SK-N-MC (cell line): ENCODE results near the gene DNMT3L.

Experiments used
- DNase-seq: peaks from one replicate; pipeline ENCODE4 v3.0.0-alpha.2; 2011; ENCODE audit warnings: low read depth, low spot score
- H3K27ac ChIP-seq: fragments of 200-600 bp; sonication (generic); 2 replicates; pipeline ENCODE4 v1.5.1; 2016; ENCODE audit warnings: mixed run types
- H3K36me3 ChIP-seq: fragments of 200-600 bp; sonication (generic); 2 replicates; pipeline ENCODE4 v1.6.1; 2017; ENCODE audit warnings: antibody characterized with exemption, low read length, mixed read lengths; ENCODE audit not compliant: insufficient read depth
- H3K4me3 ChIP-seq: fragments of 200-600 bp; sonication (generic); 2 replicates; pipeline ENCODE4 v1.5.1; 2016
- H3K9ac ChIP-seq: fragments of 200-600 bp; sonication (generic); 2 replicates; pipeline ENCODE4 v1.8.0; 2017; ENCODE audit warnings: mixed run types, mixed read lengths; ENCODE audit not compliant: insufficient read length
- H3K9me3 ChIP-seq: fragments of 200-600 bp; sonication (generic); 2 replicates; pipeline ENCODE4 v1.6.1; 2017; ENCODE audit warnings: low read depth, mild to moderate bottlenecking, antibody characterized with exemption, low read length, moderate library complexity, mixed read lengths
- EZH2 ChIP-seq: fragments of 200-600 bp; sonication (generic); IDR thresholded peaks from one replicate; pipeline ENCODE4 v1.6.1; 2017; ENCODE audit warnings: antibody characterized with exemption
- FOXP2 ChIP-seq: optimal IDR thresholded peaks from 2 replicates; pipeline ENCODE3; 2011; ENCODE audit warnings: mild to moderate bottlenecking, moderate library complexity; ENCODE audit not compliant: insufficient read depth; ENCODE audit errors: extremely low read length, control extremely low read depth
- POLR2AphosphoS5 ChIP-seq: IDR thresholded peaks from 2 replicates; pipeline ENCODE4 v1.6.1; 2012; ENCODE audit warnings: mild to moderate bottlenecking, low read depth, low read length, borderline replicate concordance

The DNMT3L gene

GRCh38 chr21:44291078-44291935 lies 29.6 kb upstream of the DNMT3L start:
- TF ChIP-seq POLR2AphosphoS5 (no peak), EZH2 (no peak), FOXP2 (no peak)
- no peak overlapping the region for H3K4me3 ChIP-seq
- DNase-seq, result no peak
- no peaks in the 10 kb centered on the region for H3K9me3 ChIP-seq
- no peak overlapping the region for H3K27ac ChIP-seq
- no peak overlapping the region for H3K9ac ChIP-seq
- H3K36me3 ChIP-seq, result no peaks in the 10 kb centered on the region

- no peak overlapping the region for H3K4me3 ChIP-seq
- TF ChIP-seq FOXP2 (no peak), EZH2 (no peak), POLR2AphosphoS5 (no peak)
- no peaks in the 10 kb centered on the region for H3K36me3 ChIP-seq
- H3K27ac ChIP-seq, result no peak overlapping the region
- DNase-seq, result no peak
- no peaks in the 10 kb centered on the region for H3K9me3 ChIP-seq
- H3K9ac ChIP-seq, result no peak overlapping the region
Measured at GRCh38 chr21:44290327-44291077, 28.8 kb upstream of the DNMT3L start.

- no peak overlapping the region for H3K9ac ChIP-seq
- no peak overlapping the region for H3K4me3 ChIP-seq
- no peak for DNase-seq
- no peak for TF ChIP-seq EZH2
- TF ChIP-seq FOXP2, result no peak
- no peak for TF ChIP-seq POLR2AphosphoS5
- H3K36me3 ChIP-seq, result no peaks in the 10 kb centered on the region
- H3K9me3 ChIP-seq, result no peaks in the 10 kb centered on the region
- H3K27ac ChIP-seq, result no peak overlapping the region
Measured at GRCh38 chr21:44289381-44290010, 27.8 kb upstream of the DNMT3L start.

DNA sequence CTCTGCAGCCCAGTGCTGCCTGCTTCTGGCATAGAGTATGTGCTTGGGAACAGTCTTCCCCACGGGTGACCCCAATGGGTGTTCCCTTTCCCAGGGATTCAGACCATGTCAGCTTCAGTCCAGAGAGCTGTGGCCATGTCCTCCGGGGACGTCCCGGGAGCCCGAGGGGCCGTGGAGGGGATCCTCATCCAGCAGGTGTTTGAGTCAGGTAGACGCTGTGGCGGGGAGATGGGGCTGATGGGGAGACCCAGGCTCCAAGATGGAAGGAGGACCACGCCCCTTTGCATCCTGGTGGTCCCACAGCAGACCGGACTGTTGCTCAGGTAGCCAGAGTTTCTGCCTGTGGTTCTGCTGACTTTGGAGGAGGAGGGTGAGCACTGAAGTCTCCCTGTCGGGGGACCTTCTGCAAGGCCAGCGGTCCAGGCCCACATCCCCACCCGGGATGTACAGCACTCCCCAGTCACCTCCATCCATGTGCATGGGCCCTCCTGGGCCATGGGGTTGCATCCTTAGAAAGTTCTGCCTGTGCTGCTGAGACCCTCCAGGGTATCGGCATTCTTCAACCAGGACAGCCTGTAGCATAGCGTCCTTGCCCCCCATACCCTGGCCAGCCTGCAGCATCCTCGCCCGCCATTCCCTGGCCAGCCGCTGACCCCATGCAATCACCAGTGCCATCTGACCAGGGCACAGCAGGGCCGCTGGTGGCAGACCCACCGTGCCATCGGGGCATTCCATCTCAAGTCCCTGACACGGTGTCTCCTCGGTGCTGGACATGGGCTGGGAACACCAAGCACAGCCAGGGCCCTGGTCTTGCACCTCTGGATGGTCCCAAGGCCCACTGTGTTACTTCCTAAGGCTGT lies 26.8 kb upstream of the DNMT3L start:
- Histone ChIP-seq H3K36me3 (no peaks in the 10 kb centered on the region), H3K9ac (no peak overlapping the region), H3K9me3 (no peaks in the 10 kb centered on the region), H3K27ac (no peak overlapping the region), H3K4me3 (no peak overlapping the region)
- no peak for DNase-seq
- TF ChIP-seq POLR2AphosphoS5, result no peak
- no peak for TF ChIP-seq FOXP2
- no peak for TF ChIP-seq EZH2

DNA sequence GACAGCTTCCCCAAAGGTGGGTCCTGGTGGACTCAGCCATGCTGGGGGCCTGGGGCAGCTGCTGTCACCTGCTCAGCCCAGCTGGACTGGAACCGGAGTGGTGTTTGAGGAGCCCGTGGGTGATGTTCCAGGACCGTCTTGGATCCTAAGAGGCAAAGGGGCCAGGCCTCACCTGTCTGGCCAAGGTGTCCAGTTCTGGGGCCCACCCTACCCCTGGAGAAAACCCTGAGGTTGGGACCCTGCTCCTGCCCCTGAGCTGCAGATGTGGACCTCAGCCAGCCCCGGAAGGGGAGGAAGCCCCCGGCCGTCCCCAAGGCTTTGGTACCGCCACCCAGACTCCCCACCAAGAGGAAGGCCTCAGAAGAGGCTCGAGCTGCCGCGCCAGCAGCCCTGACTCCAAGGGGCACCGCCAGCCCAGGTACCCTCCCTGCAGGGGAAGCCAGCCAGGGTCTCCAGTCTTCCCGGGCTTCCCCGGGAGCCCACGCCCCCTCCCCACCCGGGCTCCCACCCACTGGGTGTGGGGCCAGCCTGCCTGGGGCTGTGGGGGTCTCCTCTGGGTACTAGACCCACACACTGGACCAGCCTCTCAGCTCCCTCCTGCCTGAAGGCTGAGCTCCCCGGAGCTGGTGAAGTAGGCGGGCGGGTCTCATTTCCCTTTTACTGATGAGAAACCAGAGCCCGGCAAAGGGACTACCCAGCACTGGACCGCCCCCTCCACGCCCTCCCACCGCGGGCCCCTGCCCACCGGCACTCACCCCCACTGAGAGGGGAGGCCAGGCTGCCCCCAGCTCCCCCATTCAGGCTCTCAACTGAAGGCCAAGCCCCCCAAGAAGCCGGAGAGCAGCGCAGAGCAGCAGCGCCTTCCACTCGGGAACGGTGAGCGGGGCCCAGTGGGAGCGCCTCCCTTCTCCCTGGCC lies 25.3 kb upstream of the DNMT3L start:
- H3K9ac ChIP-seq, result no peak overlapping the region
- DNase-seq, result no peak
- no peak for TF ChIP-seq POLR2AphosphoS5
- no peaks in the 10 kb centered on the region for H3K9me3 ChIP-seq
- no peak overlapping the region for H3K27ac ChIP-seq
- no peaks in the 10 kb centered on the region for H3K36me3 ChIP-seq
- no peak overlapping the region for H3K4me3 ChIP-seq

- no peak for TF ChIP-seq EZH2
- no peak for TF ChIP-seq FOXP2
- TF ChIP-seq POLR2AphosphoS5, result no peak
- no peak for DNase-seq
- Histone ChIP-seq H3K4me3 (no peak overlapping the region), H3K9me3 (no peaks in the 10 kb centered on the region), H3K9ac (no peak overlapping the region), H3K27ac (no peak overlapping the region), H3K36me3 (no peaks in the 10 kb centered on the region)
Measured at GRCh38 chr21:44286086-44286715, 24.5 kb upstream of the DNMT3L start.
